ENCODE measurements around the gene CNGB1. TPM values are rescaled to one million over a fixed set of nuclear protein-coding genes. Genes with fewer than 3 reads are reported as not detected.

The CNGB1 gene
- total RNA-seq, 1 donor from 2014 or later: not detected

DNA sequence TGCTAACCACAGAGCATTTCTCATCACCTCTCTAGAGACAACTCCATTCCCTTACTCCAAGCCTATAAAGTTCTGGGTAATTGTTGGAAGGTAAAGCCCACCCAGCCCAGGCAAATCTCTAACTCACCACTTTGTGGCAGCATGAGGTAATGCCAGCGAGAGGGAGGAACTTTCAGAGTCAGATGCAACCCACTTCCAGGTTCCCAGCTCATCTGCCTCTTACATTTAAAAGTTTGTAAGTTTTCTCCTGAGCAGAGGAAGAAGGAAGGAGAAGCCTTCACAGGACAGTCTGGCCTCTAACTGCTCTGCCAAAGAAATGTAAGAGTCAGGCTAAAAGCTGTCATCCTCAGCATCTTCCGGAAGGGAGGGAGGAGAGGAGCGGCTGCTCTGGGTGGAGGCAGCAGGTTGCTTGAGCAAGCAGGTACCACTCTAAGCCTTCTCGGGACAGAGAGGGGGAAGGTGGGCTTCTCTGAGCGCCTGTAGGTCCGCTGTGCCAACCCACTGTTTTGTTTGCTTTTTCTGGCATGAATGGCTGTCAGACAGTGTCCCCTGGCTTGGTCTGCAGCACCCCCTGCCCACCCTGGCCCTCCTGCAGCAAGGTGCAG is 28.5 kb upstream of the CNGB1 start:
- no peak for ATAC-seq (ENCODE audit: poor library complexity)
- DNase-seq: peak; percentile 18
- intact Hi-C loops (cut with DNase I): no loop called here

DNA sequence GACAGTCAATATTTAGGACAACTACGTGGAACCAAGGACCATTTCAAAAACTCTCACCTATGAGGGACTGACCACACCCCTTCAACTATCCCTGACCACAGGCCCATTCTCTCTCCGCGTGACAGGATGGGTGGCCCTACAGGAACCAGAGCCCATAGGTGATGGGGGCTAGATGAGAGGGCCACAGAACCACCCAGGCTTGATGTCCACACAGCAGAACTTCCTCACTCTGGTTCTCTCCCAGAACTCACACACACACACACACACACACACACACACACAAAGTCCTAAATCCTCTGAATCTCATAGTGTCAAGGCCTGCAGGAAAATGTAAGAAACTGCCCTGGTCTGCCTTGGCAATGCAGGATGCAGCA is 28.1 kb upstream of the CNGB1 start:
- DNase-seq: no peak
- no peak for ATAC-seq (ENCODE audit: poor library complexity)
- intact Hi-C loops (cut with DNase I): no loop called here

DNA sequence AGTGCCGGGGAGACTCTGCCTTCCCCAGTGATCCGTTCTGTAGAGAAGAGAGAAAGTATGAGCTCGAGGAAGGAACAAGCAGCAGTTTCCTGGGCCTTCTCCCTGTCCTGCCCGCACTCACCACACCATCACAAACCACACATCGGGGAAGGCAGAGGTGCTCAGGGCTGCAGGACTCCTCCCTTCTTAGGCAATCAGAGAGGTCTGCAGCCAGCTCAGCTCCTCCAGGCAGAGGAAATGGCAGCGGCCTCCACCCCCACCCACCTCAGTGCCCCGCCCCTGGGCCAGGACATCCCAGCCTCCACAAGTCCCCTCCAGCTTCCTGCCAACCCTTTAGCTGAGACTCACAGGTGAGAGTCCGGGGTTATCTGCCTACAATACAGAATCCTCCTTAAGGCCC is 27.6 kb upstream of the CNGB1 start:
- ATAC-seq (ENCODE audit: poor library complexity): no peak
- intact Hi-C loops (cut with DNase I): no loop called here

DNA sequence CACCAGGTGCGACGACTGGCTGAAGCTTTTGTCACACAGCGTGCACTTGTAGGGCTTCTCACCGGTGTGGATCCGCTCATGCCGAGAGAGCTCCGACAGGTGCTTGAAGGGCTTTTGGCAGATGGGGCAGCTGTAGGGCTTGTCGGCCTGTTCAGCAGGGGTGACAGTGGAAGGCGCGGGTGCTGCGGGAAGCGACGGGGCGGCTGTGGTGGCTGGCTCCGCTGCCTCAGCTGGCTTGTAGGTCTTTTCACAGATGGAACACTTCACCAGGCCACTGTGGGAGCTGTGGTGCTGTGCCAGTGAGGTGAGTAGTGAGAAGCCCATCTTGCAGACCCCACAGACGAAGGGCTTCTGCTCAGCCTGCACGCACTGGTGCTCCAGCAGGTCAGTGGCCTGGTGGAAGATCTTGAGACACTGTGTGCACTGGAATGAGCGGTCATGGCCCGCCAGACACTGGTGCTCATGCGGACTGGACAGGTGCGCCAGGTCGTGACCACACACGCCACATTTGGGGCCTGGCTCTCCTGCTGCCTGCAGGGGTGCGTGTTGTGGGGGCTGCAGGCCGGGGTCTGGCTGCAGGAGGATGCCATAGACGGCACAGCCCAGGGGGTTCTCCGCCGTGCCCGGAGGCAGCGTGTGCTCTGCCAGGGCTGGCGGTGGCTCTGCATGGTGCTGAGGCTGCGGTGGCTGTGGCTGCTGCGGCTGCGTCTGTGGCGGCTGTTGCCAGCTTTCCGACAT is 26.8 kb upstream of the CNGB1 start:
- ATAC-seq (ENCODE audit: poor library complexity): no peak
- no peak for DNase-seq
- intact Hi-C loops (cut with DNase I): no loop called here

More for the DNA sequence above, 27.6 kb upstream of the CNGB1 start:
- DNase-seq: peak; percentile 57

DNA sequence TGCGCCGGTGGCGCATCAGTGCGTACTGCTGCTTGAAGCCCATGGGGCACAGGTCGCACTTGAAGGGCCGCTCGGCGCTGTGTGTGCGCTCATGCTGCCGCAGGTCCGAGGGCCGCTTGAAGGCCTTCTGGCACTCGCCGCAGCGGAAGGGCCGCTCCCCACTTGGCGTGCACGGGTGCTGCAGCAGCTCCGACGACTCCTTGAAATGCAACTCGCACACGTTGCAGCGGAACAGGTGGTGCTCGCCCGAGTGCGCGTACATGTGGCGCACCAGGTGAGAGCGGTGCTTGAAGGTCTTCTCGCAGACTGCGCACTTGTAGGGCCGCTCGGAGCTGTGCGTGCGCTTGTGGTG is 26.2 kb upstream of the CNGB1 start:
- intact Hi-C loops (cut with DNase I): no loop called here
- no peak for ATAC-seq (ENCODE audit: poor library complexity)
- DNase-seq: no peak

DNA sequence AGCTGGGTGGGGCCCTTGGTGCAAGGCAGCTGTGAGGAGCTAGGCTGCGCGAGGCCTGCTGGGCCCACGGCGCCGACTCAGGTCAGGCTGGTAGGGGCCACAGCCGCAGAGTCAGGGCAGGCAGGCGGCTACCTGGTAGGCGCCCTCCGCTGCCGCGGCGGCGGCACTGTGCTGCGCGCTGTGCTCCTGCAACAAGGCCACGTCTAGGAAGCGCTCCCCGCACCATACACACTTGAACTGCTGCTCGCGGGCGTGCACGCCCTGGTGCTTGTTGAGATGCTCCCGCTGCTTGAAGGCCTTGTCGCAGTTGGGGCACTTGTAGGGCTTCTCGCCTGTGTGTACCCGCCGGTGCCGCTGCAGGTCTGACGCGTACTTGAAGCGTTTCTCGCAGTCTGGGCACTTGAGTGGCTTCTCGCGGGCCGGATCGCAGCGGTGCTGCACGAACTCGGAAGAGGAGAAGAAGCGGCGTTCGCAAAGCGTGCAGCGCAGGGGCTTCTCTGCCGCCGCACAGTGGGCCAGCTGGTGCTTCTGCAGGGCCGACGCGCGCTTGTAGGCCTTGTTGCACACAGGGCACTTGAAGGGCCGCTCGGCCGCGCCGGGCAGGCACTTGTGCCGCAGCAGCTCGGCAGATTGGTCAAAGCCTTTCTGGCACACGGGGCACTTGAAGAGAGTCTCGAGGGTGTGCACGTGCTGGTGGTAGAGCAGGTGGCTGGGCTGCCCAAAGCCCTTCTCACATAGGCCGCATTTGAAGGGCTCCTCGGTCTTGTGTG is 25.7 kb upstream of the CNGB1 start:
- no peak for ATAC-seq (ENCODE audit: poor library complexity)
- intact Hi-C loops (cut with DNase I): no loop called here
- no peak for DNase-seq

DNA sequence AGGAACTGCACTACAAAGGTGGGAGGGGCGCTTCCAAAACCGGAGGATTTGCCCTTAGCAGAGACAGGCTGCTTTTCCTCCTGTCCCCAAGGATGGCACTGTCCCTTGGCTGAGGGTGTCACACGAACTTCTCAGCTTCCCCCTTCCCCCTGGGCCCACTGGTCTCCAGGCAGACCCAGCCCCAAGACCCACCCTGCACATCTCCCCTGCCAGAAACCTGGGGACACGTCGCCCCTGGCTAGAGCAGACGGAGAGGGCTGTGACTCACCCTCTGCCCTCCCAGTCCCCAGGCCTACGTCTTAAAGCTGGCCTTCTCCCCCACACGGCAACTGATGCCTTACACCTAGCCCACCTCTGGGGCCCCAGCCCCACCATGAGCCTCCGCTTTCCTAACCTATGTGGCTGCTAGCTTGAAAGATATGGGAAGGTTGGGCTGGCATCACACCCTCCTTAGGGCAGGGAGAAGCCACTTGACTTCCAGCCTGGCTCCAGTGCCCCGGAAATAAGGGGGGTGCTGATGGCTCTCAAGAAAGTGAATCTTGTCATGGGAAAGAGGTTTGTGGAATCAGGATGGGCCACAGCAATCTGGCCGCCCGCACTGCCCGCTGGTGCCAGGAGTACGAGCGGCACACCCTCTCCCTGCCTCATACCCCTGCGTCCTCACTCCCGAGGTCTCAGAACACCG is 24.9 kb upstream of the CNGB1 start:
- ATAC-seq (ENCODE audit: poor library complexity) (no peak), DNase-seq (no peak)
- intact Hi-C loops (cut with DNase I): no loop called here

DNA sequence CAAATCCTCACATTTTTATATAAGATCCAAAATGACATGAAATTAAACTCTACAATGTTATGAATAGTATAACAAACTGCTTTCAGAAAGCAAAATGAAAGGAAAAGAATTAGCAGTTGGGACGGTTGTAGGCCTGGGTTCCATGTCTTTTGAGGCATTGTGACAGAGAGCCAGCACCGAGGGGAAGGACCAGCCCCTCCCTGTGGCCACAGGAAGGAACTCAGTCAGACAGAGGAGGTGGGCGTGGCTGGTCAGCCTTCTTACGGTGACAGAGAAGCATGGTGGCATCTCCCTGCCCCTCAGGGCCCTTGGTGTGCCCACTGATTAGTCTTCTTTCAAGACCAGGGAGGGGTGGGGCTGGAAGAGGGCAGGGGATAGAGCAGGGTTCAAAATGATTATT is 23.9 kb upstream of the CNGB1 start:
- intact Hi-C loops (cut with DNase I): no loop called here
- DNase-seq (peak; percentile 85), ATAC-seq (ENCODE audit: poor library complexity) (peak; percentile 36)

DNA sequence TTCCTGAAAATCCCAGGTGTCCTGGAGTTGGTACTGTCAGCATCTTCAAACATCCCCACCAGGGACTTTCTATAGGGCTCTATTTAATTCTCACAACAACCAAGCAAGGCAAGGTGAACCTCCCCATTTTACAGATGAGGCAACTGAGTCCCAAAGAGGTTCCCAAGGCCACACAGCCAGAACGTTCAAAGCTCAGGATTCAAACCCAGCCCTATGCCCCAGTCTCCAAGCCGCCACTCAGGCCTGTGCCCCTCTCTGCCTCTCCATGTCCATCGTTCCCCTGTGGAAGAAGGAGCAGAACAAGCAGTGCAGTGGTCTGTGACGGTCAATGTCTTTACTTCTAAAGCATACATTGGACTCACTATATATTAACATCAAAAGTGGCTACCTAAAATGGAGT is 23.4 kb upstream of the CNGB1 start:
- ATAC-seq (ENCODE audit: poor library complexity): no peak

DNA sequence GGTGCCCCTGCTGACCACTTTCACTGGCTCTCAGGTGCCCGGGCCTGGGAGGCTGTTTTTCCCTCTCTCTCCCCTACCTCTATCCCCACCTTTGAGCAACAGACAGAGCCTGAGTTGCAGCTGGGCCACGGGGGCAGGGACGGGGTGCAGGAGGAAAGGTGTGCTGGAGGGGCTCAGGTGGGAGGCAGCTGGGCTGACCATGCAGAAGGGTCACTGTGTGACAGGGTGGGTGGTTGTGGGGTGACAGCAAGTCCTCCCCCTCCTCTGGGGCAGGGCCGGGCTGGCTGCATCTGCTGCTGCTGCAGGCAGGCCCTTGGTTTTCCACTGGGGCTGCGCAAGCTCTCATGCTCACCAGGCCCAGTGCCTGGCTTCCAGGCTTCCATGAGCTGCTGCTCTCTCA is 23.0 kb upstream of the CNGB1 start:
- DNase-seq (no peak), ATAC-seq (ENCODE audit: poor library complexity) (no peak)
- intact Hi-C loops (cut with DNase I): no loop called here

More for the DNA sequence above, 23.4 kb upstream of the CNGB1 start:
- DNase-seq: no peak
- intact Hi-C loops (cut with DNase I): no loop called here

DNA sequence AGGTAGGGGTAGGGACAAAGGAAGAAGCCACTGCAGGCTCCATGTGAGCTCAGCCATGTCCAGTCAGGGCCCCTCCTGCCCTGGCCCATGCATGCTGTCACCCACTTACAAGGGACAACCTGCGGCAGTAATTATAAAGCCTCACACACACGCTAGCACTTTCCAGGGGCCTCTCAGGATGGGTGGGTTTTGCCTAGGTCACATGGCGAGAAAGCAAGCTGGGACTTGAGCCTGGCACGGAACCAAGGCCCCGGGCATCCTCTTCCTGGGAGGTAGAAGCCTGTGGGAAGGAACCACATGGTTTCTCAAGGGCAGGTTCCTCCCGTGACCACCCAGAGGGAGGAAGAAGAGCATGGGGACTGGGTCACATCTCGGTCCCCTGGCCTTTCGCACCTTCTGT is 22.5 kb upstream of the CNGB1 start:
- ATAC-seq (ENCODE audit: poor library complexity) (no peak), DNase-seq (no peak)
- intact Hi-C loops (cut with DNase I): no loop called here

DNA sequence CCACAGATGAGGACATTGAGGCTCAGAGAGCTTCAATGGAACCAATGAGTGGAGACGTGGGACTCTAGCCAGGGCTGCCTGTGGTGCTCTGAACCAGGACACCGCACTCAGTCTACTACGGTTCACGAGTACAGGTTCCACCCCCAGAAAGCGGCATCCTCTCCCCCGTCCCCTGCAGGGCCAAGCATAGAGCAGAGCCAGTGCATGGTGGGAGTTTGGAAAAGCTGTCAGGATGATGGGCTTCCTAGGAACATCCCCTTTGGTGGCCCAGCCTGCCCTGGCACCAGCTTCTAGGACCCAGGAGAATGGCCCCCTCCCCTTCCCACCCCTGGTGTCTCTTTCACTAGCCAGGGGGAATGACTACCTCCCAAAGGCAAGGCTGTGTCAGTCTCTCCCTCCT is 21.2 kb upstream of the CNGB1 start:
- intact Hi-C loops (cut with DNase I): no loop called here
- DNase-seq (no peak), ATAC-seq (ENCODE audit: poor library complexity) (no peak)

DNA sequence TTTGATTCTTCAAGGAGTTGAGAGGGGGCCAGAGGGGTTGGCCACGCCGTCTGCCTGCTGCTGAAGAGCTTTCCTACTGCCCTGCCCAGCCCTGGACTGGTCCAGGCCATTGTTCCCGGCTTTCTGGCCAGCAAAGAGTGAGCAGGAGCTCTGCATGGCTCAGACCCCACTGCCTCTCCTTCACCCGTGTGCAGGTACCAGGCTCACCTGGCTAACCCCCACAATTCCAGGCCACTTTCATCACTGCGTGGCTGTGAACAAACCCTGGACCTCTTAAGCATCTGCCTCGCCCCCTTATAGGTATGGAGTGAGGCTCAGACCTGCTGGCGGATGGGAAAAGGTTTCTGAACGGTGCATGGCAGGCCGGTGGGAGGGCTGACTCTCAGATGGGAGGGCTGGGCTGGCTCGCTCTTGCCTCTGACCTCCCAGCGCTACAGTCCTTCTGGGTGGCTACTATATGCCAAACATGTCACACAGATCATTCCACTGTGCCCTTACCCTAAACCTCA is 20.7 kb upstream of the CNGB1 start:
- DNase-seq: no peak
- intact Hi-C loops (cut with DNase I): no loop called here
- ATAC-seq (ENCODE audit: poor library complexity): no peak

DNA sequence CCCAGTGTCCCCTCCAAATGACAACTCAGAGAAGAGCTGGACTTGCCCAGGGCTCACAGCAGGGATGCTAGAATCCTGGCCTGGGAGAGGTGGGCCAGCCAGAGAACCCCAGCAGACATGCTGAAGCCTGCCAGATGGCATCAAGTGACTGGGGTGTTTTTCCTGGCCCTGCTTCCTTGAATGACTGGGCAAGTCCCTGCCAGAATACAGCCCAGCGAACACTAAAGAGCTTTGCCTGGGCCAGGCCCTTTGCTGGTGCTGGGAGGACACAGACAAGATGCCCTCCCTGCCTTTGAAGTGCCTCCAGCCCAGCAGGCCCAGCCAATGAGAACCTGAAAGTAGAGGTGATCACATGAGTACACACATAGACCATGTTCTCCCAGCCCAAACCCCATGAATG is 18.0 kb upstream of the CNGB1 start:
- ATAC-seq (ENCODE audit: poor library complexity) (peak; percentile 62), DNase-seq (no peak)
- intact Hi-C loops (cut with DNase I): no loop called here

DNA sequence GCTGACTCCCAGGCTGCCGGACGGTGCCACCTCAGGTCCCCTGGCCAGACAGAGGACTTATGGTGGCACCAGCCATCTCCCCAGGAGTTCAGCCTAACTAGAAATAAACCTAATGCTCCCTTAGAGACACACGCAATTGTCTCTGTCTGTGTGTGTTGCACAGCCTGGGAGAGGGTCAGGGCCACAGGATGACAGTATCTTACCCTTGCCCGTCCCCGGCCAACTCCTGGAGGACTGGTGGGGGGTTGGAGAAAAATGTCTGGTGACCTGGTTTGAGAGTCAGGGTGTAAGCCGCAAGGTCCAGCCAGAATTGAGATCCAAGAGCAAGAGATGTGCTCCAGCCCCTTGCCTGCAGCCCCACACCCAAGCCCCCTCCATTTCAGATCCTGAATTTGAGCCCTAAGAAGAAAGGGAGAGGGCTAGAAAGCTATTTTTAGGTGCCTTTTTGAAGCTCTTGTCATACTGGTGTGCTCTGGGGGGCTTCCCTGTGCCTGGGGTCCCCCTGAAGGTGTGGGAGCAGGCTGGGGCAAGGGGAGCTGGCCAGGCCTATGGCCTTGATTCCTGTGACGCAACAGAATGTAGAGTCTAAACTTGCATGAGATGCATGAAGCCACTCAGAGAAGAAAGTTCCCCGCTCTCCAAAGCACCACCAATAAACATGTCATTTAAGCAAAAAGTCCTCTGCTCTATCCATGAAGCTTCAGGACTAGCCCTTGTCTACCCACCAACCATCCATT is 16.7 kb upstream of the CNGB1 start:
- ATAC-seq (ENCODE audit: poor library complexity) (no peak), DNase-seq (no peak)
- intact Hi-C loops (cut with DNase I): no loop called here

DNA sequence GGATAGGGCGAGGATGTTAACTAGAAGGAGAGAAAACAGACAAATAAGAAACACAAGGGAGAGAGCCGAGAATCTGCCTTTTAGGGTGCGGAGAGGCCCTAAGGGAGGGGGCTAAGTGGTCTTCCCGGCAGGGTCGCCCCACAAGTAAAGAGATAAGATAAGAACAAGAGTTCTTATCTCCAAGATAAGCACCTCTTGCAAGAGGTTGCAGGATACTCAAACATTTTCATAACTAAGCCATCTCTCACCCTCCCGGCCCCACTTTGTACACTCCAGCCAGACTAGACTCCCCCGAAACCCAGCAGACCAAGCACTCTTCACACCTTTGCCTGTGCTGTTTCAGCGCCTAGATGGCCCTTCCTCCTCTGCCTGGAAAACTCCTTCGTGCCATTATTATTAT is 15.3 kb upstream of the CNGB1 start:
- intact Hi-C loops (cut with DNase I): no loop called here
- DNase-seq (no peak), ATAC-seq (ENCODE audit: poor library complexity) (no peak)

DNA sequence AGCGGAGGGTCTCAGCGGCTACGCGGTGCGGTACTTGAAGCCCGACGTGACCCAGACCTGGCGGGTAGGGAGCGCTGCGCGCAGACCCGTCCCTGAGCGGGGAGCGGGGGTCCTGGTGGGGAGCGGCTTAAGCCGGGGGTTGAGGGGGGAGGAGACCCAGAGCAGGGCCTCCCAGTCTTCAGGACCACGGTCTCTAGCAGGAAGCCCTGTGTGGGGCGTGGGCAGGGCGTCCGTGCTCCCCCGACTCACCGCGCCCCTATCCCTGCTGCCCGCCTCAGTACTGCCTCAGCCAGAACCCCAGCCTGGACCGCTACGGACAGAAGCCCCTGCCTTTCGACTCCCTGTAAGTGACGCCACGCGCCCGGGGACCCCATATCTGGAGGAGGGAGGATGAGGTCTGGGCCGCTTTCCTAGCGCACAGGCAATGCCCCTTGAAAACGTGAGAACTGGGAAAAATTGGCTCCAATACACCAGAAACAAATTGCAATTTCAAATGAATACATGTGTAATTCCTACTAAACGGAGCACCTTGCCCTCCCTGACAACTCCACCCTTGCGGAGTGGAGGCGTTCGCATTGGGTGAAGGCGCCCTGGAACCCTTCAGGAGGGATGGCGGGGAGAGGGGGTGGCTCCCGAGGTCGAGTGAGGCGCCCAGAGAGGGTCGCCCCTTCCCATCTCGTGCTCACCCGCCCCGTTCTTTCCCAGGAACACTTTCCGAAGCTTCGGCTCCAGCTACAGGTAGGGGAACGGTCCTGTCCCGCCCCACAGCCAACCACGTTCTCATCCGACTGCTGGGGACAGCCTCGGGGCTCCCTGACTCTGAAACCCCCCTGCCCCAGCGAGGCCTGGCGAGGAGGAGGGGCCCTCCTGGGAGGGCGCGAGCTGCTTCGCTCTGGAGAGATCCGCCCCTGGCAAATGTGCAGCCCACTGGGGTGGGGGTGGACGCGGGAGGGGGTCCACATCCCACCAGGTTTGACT is 14.6 kb upstream of the CNGB1 start:
- DNase-seq: no peak
- intact Hi-C loops (cut with DNase I): no loop called here
- ATAC-seq (ENCODE audit: poor library complexity): peak; percentile 41

Measured in Right ventricle myocardium superior (tissue), 1 donor.